Measurements from ENCODE around the gene CNNM2. TPM values are rescaled to one million over a fixed set of nuclear protein-coding genes. Genes with fewer than 3 reads are reported as not detected.

The CNNM2 gene
- total RNA-seq, 1 experiment from 2014 or later: 4.3 TPM

DNA sequence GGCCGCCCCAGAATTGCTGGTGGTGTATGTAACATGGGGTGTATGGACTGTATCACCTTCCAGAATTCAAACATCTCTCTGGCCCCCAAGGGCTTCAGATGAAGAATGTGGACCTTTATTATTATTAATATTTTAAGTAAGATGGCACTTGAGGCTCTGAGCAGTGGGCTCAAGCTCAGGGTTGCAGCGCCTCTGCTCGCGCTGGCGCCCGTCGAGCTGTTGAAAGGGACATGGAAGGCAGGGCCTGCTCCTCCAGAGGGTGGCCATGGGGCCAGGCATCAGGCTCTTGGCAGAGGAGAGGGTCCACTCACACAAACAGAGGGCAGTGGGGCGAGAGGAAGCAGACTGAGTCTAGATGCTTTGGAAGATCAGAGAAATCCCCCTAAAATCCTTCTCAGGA lies 154.8 kb downstream of the CNNM2 start:
- no peak for DNase-seq (ENCODE audit: low read depth)

DNA sequence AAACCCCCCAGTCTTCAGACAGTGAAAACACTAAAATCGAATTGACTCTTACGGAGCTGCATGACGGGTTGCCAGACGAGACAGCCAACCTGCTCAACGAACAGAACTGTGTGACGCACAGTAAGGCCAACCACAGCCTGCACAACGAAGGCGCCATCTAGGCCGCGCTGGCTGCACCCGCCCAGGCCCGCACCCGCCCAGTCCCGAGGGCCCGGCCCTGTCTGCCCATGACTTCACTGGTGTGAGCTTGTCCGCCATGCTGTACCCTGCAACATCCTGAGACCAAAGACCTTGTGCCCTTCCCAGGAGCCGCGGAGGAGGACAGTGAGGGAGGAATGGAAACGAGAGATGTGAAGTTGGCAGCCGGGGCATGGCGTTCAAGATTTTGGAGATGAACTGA lies 158.9 kb downstream of the CNNM2 start:
- no peak for DNase-seq (ENCODE audit: low read depth)

DNA sequence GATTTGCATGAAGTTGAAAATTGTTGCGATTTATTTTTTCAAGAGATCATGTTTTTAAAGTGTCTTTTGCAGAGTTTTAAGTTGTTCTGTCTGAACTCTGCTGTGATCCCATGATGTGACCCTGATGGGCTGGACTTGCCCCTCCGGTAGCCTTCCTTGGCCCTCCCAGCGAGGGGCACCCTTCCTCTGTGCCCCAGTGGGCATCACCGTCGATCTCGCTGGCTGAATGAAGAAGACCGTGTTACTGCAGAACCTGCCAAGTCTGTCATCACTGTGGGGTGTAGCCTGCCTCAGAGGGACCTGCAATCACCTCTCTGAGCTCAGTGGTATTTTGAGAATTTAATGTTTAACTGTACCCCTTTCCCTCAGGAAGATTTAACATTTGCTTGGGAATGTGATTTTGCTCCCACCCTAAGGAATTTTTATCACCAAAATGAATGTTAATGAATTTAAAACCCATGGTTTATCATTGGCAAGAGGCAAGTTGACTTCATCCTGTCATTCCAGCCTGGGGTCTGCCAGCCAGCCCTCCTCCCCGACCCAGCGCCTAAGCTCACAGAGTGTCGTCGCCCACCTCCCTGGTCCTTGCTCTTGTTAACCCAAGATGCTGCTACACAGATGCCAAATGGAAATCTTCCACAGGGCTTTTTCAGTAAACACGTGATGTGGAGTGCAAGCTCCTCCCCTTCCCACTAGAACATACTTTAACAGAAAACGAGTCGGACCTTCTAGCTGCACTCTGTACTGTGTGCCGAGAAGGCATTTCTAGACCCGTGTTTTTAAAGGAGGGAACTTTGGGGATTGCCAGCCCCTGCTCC lies 159.6 kb downstream of the CNNM2 start:
- DNase-seq (ENCODE audit: low read depth): no peak

DNA sequence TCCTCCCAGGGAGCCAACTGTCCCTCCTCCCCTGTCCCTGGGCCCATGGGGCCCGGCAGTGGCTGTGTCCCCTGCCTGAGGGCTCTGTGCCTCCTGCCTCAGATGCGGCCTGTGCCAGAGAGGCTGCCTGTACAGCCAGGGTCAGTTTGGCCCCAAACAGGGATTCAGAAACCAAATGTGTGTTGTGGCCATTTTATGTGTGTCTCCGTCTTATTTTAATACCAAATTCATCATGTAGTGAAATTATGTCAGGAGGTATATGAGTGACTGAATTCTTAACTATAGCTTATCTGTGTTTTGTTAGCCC lies 160.2 kb downstream of the CNNM2 start:
- no peak for DNase-seq (ENCODE audit: low read depth)

DNA sequence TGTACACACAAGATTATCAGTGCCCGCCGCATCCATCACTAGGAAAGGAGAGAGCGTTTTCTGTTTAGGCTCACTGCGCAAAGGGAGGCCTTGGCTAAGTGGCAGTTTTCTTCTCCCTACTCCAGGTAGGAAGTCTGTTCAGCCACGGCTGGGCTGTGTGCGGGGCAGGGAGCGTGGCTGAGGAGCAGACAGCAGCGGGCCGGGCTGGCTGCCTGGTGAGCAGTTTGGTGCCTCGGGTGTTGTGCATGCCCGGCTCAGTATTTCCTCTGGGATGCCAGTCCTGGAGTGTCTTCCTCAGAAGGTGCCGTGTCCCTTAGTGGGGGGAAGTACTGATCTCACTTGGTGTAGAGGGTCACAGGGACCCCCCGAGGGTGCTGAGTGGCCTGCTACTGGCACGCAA lies 160.6 kb downstream of the CNNM2 start:
- no peak for DNase-seq (ENCODE audit: low read depth)

DNA sequence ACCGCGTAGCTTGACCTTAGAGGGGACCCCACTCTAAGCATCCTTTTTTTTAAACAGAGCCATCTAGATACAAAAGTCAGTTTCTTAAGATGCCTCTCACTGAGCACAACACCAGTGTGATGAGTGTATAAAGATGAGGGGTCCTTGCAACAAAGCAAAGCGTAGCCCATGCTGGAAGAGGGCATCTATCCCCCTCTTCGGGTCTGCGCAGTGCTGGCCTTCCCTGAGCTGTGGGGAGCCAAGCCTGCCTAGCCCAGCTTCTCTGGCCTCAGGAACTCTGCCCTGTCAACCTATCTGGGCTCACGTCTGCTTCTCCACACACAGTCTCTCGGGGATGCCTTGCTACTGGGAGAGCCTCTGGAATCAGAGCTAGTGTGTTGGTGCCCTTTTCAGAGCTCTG lies 161.0 kb downstream of the CNNM2 start:
- no peak for DNase-seq (ENCODE audit: low read depth)

DNA sequence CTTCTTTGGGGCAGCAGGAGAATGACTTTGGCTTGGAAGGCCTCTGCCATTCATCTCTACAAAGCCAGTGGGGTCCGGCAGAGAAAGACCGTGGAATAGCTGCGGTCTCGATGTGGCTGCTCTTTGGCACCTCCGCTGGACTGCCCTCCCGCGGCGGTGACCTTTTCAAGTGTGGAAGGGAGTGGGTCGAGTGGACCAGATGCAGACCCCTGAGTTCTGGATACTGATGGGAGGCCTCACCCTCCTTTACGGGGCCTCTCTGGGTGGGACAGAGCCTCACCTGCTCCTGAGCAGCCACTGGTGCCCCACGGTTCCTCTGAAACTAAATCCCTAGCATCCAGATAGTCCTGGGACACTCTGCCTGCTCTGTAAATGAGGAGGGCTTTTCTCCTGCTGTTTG lies 161.9 kb downstream of the CNNM2 start:
- DNase-seq (ENCODE audit: low read depth): no peak

DNA sequence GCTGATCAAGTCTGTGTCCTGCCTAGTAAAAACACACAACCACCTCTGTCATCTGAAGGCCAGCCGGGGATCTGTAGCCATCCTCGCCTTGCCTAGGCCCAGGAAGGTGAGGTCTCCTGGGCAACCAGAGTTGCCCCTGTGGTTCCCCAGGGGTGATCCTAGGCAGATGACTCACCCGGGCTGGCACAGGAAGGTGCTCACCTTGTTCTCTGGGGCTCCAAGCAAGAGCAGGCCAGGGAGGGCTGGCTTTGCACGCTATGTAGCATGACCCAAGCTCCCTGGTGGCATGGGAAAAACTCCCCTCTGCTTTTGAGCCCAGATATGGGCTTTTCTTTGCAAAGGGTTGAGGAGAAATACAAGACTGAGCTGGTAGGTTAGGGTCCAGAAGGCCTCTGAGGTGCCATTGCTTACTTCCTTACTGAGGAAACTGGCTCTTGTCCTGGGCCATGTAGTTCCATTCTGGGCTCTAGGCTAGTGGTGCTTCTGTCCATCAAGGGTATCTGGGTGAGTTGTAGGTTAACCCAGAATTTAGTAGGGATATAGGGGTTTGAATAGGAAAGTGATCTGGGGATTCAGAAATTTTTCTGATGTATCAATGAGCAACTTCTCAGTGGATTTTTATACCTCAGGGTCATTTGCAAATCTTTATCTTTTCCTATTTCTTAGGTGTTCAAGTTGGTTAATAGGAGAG lies 162.9 kb downstream of the CNNM2 start:
- no peak for DNase-seq (ENCODE audit: low read depth)

DNA sequence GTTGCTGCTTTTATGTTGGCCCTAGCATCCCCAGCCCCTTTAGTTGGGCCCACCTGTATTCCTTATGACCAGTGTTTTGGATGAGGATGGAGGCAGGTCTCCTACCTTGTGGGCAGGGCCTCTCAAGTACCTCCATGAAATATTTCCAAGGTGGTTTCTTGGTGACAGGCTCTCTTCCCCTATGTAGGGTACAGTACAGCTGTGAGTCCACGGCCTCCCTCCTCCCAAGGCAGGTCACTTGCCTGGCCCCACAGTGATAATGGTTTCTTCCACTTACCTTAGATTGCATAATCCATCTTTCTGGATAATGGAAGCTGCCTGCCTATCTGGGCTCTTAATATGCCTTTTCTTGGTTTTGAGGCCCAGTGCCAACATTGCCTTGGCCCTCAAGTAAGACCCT lies 164.6 kb downstream of the CNNM2 start:
- DNase-seq (ENCODE audit: low read depth): no peak

DNA sequence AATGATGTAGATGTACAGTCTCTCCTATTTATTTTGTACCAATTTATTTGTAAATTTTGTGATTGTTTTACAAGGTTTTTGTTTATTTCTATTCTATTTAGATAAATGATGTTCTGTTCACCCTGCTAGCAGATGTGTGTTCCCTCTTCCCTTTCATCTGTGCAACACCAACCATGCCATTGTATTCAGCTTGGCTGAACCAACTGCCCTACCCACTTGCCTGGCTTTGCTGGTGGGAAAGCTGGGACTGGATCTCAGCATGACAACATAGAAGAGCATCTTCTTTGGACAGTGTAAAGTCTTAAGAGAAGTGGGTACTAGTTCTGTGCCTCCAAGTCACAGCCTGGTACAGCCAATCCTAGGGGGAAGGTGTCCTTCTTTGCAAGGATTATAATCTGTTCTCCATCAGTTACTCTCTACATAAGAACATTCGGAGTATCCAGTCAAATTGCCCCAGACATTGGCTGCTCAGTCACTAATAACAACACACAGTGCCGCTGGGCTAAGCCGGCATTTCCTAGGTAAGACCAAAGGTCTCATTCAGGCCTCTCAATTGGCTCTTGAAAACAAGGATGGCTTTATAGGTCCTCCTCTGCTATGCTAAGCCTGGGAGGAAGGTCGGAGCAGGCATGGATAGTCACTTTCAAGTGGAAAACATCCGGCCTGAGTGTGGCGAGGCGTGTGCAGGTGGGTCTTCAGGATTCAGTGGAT lies 165.3 kb downstream of the CNNM2 start:
- DNase-seq (ENCODE audit: low read depth): no peak

DNA sequence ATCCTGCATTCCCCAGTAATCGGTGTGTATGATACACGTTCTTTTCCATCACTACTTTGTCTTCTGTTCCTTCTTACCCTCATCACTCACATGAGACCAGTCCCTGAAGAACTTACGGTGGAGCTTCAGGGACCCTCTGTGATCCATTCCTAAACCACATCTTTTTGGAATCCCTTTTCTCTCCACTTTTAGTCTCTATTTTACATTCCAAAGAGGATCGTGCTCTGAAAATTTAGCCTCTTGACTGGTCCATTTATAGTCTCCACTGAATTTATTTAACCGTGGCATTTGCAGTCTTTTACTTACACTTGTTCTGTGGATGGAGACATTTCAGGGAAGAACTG lies 165.9 kb downstream of the CNNM2 start:
- DNase-seq (ENCODE audit: low read depth): no peak

DNA sequence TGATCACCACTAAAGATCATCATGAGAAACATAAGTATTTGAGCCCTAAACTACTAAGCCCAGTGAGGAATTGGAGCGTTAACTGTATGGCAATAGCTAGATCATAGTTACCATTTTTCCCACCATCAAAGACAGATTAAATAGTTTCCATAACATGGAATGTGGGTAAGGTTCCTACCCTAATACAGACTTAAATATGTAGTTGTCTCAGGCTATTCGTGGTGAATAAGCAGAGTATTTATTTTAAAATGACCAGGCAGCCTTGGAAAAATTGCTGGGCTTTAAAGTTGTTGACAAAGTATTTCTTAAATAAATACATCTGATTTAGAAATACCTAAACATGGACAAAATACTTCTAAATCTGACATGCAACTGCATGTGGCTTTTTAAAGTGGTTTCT lies 168.2 kb downstream of the CNNM2 start:
- no peak for DNase-seq (ENCODE audit: low read depth)

DNA sequence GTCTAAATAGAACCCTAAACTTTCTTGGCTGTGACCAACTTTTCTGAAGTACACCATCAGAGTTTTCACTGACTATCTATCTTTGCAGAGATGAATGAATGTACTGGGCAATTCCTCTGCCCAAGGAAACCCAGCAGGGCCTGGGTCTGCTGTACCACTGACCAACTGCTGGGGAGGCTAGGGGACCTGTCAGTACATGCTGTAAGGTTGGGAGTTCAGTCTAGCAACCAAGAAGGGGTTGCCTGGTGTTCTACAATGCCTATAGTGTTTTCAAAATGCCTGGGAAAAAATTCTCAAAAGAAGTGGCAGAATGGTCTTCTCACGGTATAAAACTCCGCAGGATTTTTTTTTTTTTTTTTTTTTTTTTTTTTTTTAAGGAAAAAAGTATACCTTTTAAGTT lies 168.7 kb downstream of the CNNM2 start:
- DNase-seq (ENCODE audit: low read depth): no peak

DNA sequence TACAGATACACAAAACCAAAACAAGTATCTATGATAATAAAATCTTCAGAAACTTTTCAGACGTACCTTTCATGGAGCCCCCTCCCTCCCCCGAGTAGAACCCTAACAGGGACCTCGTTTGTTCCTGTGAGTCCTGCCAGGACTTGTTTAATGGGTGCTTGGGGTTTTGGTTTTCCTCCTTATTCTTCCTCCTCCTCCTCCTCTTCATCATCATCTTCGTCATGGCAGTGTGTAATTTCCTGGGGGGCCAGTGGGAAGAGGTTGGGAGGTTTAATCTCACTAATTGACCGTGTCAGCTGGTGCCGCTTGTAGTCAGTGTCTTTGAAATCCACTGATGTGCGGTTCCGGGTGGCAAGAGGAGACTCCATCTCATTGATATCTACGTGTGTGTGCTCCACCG lies 171.4 kb downstream of the CNNM2 start:
- no peak for DNase-seq (ENCODE audit: low read depth)

DNA sequence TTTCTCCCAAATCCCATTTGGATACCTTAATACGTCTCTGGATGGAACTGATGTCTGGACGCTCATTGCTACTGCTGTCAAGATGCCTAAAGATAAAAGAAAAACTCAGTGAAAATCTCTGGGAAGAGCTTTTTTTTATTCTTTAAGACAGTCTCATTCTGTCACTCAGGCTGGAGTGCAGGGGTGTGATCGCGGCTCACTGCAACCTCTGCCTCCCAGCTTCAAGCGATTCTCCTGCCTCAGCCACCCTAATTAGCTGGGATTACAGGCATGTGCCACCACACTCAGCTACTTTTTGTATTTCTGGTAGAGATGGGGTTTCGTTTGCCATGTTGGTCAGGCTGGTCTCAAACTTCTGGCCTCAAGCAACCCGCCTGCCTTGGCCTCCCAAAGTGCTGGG lies 172.8 kb downstream of the CNNM2 start:
- no peak for DNase-seq (ENCODE audit: low read depth)

DNA sequence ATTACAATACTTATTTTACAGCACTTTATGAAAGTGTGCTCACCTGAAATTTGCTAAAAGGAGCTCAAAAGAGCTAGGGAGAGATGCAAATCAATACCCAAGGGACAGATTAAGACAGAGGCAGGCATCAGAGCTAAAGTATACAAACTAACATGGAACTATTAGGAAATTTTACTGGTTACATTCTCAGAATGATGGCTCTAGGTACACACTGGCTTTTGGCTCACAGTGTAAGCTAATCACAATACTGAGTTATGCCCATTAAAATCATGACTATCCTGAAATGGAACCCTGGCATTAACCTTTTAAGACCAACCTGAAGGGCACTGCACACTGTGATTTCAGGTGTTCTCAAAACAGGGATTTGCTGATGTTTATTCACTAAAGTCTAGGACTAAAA lies 176.9 kb downstream of the CNNM2 start:
- DNase-seq (ENCODE audit: low read depth): no peak

DNA sequence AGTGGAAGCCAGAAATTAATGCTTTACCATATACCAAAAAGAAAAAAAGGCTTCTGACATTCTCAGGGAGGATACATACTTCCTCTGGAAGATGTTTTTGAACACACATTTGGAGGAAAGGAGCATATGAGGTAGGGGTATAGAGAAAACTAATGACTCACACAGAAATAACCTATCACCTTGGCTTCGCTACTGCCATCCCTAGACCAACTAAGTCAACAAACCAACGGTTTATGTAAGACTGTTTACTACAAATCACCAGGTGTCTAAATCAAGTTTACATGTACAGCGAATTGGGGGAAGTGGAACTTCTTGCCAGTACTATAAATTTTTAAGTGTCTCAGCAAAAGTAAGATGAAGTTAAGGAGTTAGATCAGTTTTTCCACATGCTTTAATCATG lies 178.0 kb downstream of the CNNM2 start:
- no peak for DNase-seq (ENCODE audit: low read depth)

DNA sequence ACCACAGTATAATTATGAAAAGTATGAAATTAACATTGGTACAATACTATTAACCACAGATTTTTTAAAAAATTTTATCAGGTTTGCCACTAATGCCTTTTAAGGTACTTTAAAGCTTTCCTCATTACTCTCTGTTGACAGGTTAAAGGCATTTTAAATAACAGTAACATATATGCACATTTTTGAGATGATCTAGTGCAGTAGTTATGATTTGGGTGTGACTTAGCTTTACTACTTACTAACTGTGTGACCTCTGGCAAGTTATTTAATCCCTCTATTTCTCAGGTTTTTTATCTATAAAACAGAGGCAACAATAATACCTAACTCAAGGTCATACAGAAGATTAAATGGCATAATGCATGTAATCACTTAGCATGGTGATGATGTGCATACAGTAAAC lies 180.1 kb downstream of the CNNM2 start:
- DNase-seq (ENCODE audit: low read depth): no peak

DNA sequence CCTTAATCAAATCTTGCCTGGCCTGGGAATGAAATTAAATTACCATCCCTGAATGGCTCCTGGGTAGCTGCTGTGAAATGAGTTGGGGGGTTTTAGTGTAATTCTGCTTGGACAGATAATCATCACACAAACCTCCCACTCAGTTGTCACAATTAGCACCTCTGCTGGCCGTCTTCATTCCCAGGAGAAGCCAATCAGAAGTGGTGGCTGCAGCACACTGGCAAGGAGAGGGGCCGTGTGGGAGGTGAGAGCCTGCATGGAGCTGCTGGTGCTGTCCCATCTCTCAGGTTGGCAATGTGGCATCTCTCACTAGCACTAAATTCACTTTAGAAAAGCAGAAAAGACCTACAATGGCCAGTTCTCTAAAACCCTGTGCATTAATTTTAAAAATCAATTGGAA lies 182.5 kb downstream of the CNNM2 start:
- DNase-seq (ENCODE audit: low read depth): no peak

DNA sequence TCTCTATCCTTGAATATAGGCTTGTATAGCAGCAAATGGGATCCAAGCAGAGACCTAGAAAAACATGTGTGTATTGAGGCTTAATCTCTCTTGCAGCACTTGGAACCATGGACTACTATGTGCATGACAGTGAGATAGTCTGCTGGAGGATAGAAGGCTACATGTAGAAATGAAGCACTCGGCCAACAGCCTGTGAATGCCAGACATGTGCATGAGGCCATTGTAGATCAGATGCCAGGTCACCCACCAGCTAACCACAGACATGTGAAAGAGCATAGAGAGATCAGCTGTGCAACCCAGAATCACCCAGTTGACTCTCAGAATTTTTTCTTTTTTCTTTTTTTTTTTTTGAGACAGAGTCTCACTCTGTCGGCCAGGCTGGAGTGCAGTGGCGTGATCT lies 184.1 kb downstream of the CNNM2 start:
- DNase-seq (ENCODE audit: low read depth): no peak

DNA sequence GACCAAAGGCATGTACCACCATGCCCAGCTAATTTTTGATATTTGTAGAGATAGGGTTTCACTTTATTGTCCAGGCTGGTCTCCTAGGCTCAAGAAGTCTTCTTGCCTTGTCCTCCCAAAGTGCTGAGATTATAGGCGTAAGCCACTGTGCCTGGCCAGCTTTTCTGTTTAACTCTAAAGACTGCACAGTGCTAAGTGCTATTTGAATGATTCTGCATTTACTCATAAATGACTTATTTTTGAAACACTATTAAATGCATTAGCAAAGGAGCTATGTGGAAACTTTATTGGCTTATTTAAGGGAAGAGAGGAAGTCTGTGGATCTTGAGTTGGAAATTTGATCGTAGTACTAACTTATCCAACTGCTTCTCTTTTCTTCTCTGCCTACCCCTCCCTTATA lies 185.9 kb downstream of the CNNM2 start:
- no peak for DNase-seq (ENCODE audit: low read depth)

DNA sequence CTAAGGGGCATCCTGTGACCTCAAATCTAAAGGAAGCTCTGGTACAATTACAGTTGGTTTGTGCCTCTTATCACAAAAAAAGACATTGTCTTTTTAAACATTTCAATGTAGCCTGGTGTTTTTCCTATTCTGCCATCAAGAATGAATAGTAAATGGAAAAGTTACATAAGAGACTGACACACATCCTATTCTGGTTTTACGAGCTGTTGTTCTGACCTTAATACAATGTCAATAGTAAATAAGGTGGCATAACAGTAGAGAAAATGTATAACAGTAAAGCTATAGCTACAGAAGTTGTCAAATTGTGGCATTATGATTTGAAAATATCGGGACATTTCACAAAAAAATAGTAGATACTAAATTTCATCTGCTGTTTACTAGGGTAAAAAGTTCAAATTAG lies 186.6 kb downstream of the CNNM2 start:
- DNase-seq (ENCODE audit: low read depth): no peak

DNA sequence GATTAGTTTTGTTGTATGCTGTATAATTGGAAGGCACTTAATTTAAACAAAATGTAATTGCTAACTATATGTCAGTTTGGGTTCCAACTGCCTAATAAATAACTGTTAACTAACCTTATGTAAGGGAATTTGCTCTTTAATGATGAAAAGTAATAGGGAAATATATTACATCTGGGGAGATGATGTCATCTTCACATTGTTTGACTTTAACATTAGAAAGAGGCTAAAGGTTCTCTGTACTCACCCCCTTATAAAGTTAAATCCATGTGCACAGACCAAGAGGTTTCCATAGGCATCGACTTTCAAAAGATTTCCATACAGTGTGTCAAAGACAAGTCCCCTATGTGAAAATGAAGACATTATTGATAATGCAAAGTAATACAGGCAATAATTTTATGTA lies 187.4 kb downstream of the CNNM2 start:
- no peak for DNase-seq (ENCODE audit: low read depth)
